H9 (cell line): ENCODE data around the gene AFAP1L1. TPM values are rescaled to one million over a fixed set of nuclear protein-coding genes. Genes with fewer than 3 reads are reported as not detected.

Experiments used
- DNase-seq: peaks from one replicate; pipeline ENCODE4 v3.0.0-alpha.2; 2017
- H2AFZ ChIP-seq: one replicate; pipeline ENCODE4 v1.6.1; 2013; ENCODE audit warnings: mild to moderate bottlenecking, low read length, control low read depth, moderate library complexity
- H2AK5ac ChIP-seq: 2 replicates; pipeline ENCODE4 v1.6.1; 2013; ENCODE audit warnings: low read length, control low read depth, mixed read lengths; ENCODE audit not compliant: insufficient read length
- H2BK120ac ChIP-seq: one replicate; pipeline ENCODE4 v1.6.1; 2013; ENCODE audit warnings: low read depth, mild to moderate bottlenecking, low read length, control low read depth, inconsistent platforms; ENCODE audit not compliant: poor library complexity, severe bottlenecking
- H2BK12ac ChIP-seq: 2 replicates; pipeline ENCODE4 v1.6.1; 2013; ENCODE audit warnings: low read length, control low read depth, mixed read lengths, low read depth; ENCODE audit not compliant: insufficient read length
- H2BK15ac ChIP-seq: 2 replicates; pipeline ENCODE4 v1.6.1; 2013; ENCODE audit warnings: low read depth, low read length, control low read depth
- H2BK20ac ChIP-seq: one replicate; pipeline ENCODE4 v1.6.1; 2013; ENCODE audit warnings: low read depth, mild to moderate bottlenecking, low read length, control low read depth, inconsistent platforms; ENCODE audit not compliant: poor library complexity, severe bottlenecking
- H2BK5ac ChIP-seq: 2 replicates; pipeline ENCODE4 v1.6.1; 2013; ENCODE audit warnings: low read length, control low read depth, mixed read lengths; ENCODE audit not compliant: insufficient read length
- H3K14ac ChIP-seq: 2 replicates; pipeline ENCODE4 v1.6.1; 2013; ENCODE audit warnings: low read length, control low read depth; ENCODE audit not compliant: insufficient read depth
- H3K18ac ChIP-seq: 2 replicates; pipeline ENCODE4 v1.6.1; 2013; ENCODE audit warnings: low read depth, mild to moderate bottlenecking, mixed read lengths, low read length, control low read depth; ENCODE audit not compliant: insufficient read length
- H3K23ac ChIP-seq: 2 replicates; pipeline ENCODE4 v1.6.1; 2013; ENCODE audit warnings: low read length, control low read depth, mixed read lengths, low read depth; ENCODE audit not compliant: insufficient read length
- H3K23me2 ChIP-seq: 2 replicates; pipeline ENCODE4 v1.6.1; 2013; ENCODE audit warnings: low read depth, mild to moderate bottlenecking, mixed read lengths, low read length, control low read depth; ENCODE audit not compliant: insufficient read length, poor library complexity, severe bottlenecking
- H3K27ac ChIP-seq: 2 replicates; pipeline ENCODE4 v1.5.1; 2013; ENCODE audit warnings: low read length, control low read depth, mixed read lengths, low read depth; ENCODE audit not compliant: insufficient read length
- H3K27me3 ChIP-seq: 2 replicates; pipeline ENCODE4 v1.6.1; 2013; ENCODE audit warnings: low read length, control low read depth, inconsistent platforms; ENCODE audit not compliant: insufficient read depth
- H3K4ac ChIP-seq: 2 replicates; pipeline ENCODE4 v1.6.1; 2013; ENCODE audit warnings: low read depth, mild to moderate bottlenecking, control low read depth, inconsistent platforms, low read length, moderate library complexity
- H3K4me1 ChIP-seq: 2 replicates; pipeline ENCODE4 v1.6.1; 2013; ENCODE audit warnings: low read length, control low read depth, inconsistent platforms; ENCODE audit not compliant: insufficient read depth
- H3K4me2 ChIP-seq: 2 replicates; pipeline ENCODE4 v1.6.1; 2013; ENCODE audit warnings: low read length, control low read depth, mixed read lengths; ENCODE audit not compliant: insufficient read length, insufficient read depth
- H3K56ac ChIP-seq: 2 replicates; pipeline ENCODE4 v1.6.1; 2013; ENCODE audit warnings: low read depth, mild to moderate bottlenecking, mixed read lengths, low read length, control low read depth; ENCODE audit not compliant: insufficient read length
- H3K79me1 ChIP-seq: 2 replicates; pipeline ENCODE4 v1.6.1; 2013; ENCODE audit warnings: low read depth, mild to moderate bottlenecking, moderate library complexity, low read length, control low read depth, inconsistent platforms; ENCODE audit not compliant: insufficient read depth, poor library complexity, severe bottlenecking
- H3K79me2 ChIP-seq: 2 replicates; pipeline ENCODE4 v1.6.1; 2013; ENCODE audit warnings: low read length, control low read depth, inconsistent platforms; ENCODE audit not compliant: insufficient read depth
- H3K9ac ChIP-seq: 2 replicates; pipeline ENCODE4 v1.6.1; 2013; ENCODE audit warnings: low read length, control low read depth, mixed read lengths; ENCODE audit not compliant: insufficient read length; ENCODE audit errors: extremely low read depth
- H3K9me3 ChIP-seq: one replicate; pipeline ENCODE4 v1.6.1; 2013; ENCODE audit warnings: low read depth, low read length, inconsistent platforms; ENCODE audit not compliant: control insufficient read depth
- H3T11ph ChIP-seq: one replicate; pipeline ENCODE4 v1.6.1; 2013; ENCODE audit warnings: mild to moderate bottlenecking, low read length, control low read depth, inconsistent platforms
- H4K20me1 ChIP-seq: one replicate; pipeline ENCODE4 v1.6.1; 2013; ENCODE audit not compliant: control insufficient read depth, insufficient read length, insufficient read depth
- H4K5ac ChIP-seq: 2 replicates; pipeline ENCODE4 v1.6.1; 2013; ENCODE audit warnings: low read depth, mild to moderate bottlenecking, mixed read lengths, low read length, control low read depth; ENCODE audit not compliant: insufficient read length
- H4K8ac ChIP-seq: replicated peaks from 2 replicates; pipeline ENCODE4 v1.6.1; 2013; ENCODE audit warnings: low read length, control low read depth, mixed read lengths, low read depth; ENCODE audit not compliant: insufficient read length
- H4K91ac ChIP-seq: 2 replicates; pipeline ENCODE4 v1.6.1; 2013; ENCODE audit warnings: low read depth, mild to moderate bottlenecking, moderate library complexity, mixed read lengths, low read length, control low read depth; ENCODE audit not compliant: insufficient read length
- H3K27ac Mint-ChIP-seq, 3 experiments: 2 replicates in 2 of 3; 3 replicates in 1 of 3; pipeline ENCODE4 v1.8.0; 2020 to 2021; ENCODE audit warnings: mixed read lengths in 3 of 3, mild to moderate bottlenecking in 1 of 3, moderate library complexity in 1 of 3
- H3K27me3 Mint-ChIP-seq: 2 replicates; pipeline ENCODE4 v1.8.0; 2021; ENCODE audit warnings: low read depth, mild to moderate bottlenecking, moderate library complexity, mixed read lengths
- H3K36me3 Mint-ChIP-seq, 3 experiments: 2 replicates in 2 of 3; 3 replicates in 1 of 3; pipeline ENCODE4 v1.8.0; 2020 to 2021; ENCODE audit warnings: low read depth in 3 of 3, mixed read lengths in 3 of 3; ENCODE audit not compliant: insufficient read depth in 1 of 3
- H3K4me1 Mint-ChIP-seq, 2 experiments: 2 replicates each; pipeline ENCODE4 v1.8.0; 2020; ENCODE audit warnings: mixed read lengths in 2 of 2
- H3K4me3 Mint-ChIP-seq, 2 experiments: 2 replicates in 1 of 2; 3 replicates in 1 of 2; pipeline ENCODE4 v1.8.0; 2020 to 2021; ENCODE audit warnings: mild to moderate bottlenecking in 2 of 2, mixed read lengths in 2 of 2, moderate library complexity in 1 of 2
- H3K9me3 Mint-ChIP-seq, 2 experiments: 2 replicates in 1 of 2; 3 replicates in 1 of 2; pipeline ENCODE4 v1.8.0; 2020; ENCODE audit warnings: mild to moderate bottlenecking in 2 of 2, mixed read lengths in 2 of 2, moderate library complexity in 1 of 2
- WGBS: extraction: QIAGEN DNeasy Blood & Tissue Kit; methylation state at CpG from one replicate; pipeline ENCODE4 v1.1.7; 2013; ENCODE audit warnings: missing lambda C conversion rate, low lambda C conversion rate, mixed read lengths; ENCODE audit not compliant: insufficient read length; ENCODE audit errors: extremely low coverage; 5-methylcytosine and 5-hydroxymethylcytosine counted together
- total RNA-seq: library from RNA; stranded (reverse); gene quantifications from 2 replicates; pipeline ENCODE4 v1.2.1, GENCODE V29; 2021
- TF ChIP-seq, protein P1 (sequence below): fragments of 200-600 bp; sonication (generic); conservative IDR thresholded peaks from 3 replicates; pipeline ENCODE4 v1.8.0; 2021; ENCODE audit warnings: antibody characterized with exemption, mild to moderate bottlenecking

The AFAP1L1 gene
- total RNA-seq, 1 experiment from 2014 or later: 1.8 TPM

DNA sequence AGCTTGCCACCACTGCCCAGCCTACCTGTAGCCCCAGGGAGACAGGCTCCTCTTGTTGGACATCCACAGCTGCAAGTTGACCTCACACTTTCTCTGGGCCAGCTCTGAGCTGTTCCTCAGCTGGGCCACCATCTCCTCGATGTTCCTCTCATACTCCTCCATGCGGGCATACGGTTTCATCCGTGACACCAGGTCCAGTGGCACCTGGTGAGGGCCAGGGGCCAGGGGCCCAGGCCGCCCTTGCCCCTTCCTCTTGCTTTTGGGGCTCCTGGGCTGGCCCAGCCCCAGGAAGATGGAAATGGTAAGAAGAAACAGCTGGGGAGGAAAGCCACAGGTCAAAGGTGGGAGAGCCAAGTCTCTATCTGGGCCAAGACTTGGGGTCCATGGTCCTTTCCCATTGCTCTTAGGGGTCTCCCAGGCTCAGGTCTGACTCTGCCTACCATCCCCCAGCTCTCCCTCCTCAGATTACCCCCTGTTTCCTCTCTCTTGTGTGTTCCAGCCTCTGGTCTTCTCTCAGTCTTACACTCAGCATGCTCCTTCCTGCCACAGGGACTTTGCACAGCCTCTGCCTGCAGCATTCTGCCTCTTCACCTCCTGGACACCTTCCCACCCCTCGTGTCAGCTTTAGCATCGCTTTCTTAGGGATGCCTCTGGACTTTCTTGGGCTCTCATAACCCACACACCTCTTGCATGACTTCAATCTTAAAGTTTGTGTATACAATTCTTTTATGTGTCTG, 105.2 kb downstream of the AFAP1L1 start:
- H3K27me3 Mint-ChIP-seq: no peaks in the 10 kb centered on the region
- Histone ChIP-seq H3K23me2 (no peaks in the 10 kb centered on the region), H3K9ac (no peak overlapping the region), H3K4me1 (no peaks in the 10 kb centered on the region), H4K8ac (no peak overlapping the region), H2AK5ac (no peak overlapping the region), H3T11ph (no peak overlapping the region), H3K23ac (no peak overlapping the region), H3K4me2 (no peak overlapping the region), H3K27me3 (no peaks in the 10 kb centered on the region; the same call in 1 of the 2 replicates), H2BK20ac (no peak overlapping the region), H2BK5ac (no peak overlapping the region), H2AFZ (no peak overlapping the region), H3K56ac (no peak overlapping the region), H3K14ac (no peak overlapping the region; the same call in 1 of the 2 replicates), H3K79me2 (no peaks in the 10 kb centered on the region), H3K79me1 (no peaks in the 10 kb centered on the region), H4K5ac (no peak overlapping the region), H3K18ac (no peak overlapping the region), H3K9me3 (no peaks in the 10 kb centered on the region), H2BK120ac (no peak overlapping the region), H4K20me1 (no peaks in the 10 kb centered on the region), H3K27ac (no peak overlapping the region), H2BK15ac (no peak overlapping the region), H2BK12ac (no peak overlapping the region), H3K4ac (no peak overlapping the region), H4K91ac (no peak overlapping the region)
- no peaks in the 10 kb centered on the region; a peak in 1 of 5 replicates for H3K9me3 Mint-ChIP-seq
- DNase-seq: no peak
- no CpG with 5 or more reads among the region's 7 CpGs for WGBS
- peak overlapping the region in 1 of 3 experiments; percentile 27; a peak in 1 of 7 replicates for H3K27ac Mint-ChIP-seq
- TF ChIP-seq, protein P1, sequence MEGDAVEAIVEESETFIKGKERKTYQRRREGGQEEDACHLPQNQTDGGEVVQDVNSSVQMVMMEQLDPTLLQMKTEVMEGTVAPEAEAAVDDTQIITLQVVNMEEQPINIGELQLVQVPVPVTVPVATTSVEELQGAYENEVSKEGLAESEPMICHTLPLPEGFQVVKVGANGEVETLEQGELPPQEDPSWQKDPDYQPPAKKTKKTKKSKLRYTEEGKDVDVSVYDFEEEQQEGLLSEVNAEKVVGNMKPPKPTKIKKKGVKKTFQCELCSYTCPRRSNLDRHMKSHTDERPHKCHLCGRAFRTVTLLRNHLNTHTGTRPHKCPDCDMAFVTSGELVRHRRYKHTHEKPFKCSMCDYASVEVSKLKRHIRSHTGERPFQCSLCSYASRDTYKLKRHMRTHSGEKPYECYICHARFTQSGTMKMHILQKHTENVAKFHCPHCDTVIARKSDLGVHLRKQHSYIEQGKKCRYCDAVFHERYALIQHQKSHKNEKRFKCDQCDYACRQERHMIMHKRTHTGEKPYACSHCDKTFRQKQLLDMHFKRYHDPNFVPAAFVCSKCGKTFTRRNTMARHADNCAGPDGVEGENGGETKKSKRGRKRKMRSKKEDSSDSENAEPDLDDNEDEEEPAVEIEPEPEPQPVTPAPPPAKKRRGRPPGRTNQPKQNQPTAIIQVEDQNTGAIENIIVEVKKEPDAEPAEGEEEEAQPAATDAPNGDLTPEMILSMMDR: no peak
- no peak overlapping the region for H3K4me3 Mint-ChIP-seq
- no peaks in the 10 kb centered on the region for H3K36me3 Mint-ChIP-seq
- H3K4me1 Mint-ChIP-seq: peaks cover 19 to 20% of the 10 kb centered on the region in 2 experiments
